Breast epithelium (tissue), 3 donors: ENCODE data around the gene KLKB1.

Experiments
- POLR2A ChIP-seq: fragments of 450-650 bp; IDR thresholded peaks from one replicate; pipeline ENCODE4 v1.6.1; 2016; ENCODE audit warnings: antibody characterized with exemption, mild to moderate bottlenecking, moderate library complexity
- POLR2AphosphoS5 ChIP-seq, 3 donors: sonication (generic); formaldehyde crosslinking; IDR thresholded peaks; one replicate each; pipeline ENCODE4 v1.6.1; 2017; ENCODE audit warnings: antibody characterized with exemption in 3 of 3
- TF ChIP-seq, protein P1 (sequence below), 3 donors: fragments of 450-650 bp; IDR thresholded peaks; one replicate each; pipeline ENCODE4 v1.5.1; 2016 to 2017; ENCODE audit warnings: antibody characterized with exemption in 3 of 3, mild to moderate bottlenecking in 3 of 3, moderate library complexity in 3 of 3

- TF ChIP-seq, protein P1, sequence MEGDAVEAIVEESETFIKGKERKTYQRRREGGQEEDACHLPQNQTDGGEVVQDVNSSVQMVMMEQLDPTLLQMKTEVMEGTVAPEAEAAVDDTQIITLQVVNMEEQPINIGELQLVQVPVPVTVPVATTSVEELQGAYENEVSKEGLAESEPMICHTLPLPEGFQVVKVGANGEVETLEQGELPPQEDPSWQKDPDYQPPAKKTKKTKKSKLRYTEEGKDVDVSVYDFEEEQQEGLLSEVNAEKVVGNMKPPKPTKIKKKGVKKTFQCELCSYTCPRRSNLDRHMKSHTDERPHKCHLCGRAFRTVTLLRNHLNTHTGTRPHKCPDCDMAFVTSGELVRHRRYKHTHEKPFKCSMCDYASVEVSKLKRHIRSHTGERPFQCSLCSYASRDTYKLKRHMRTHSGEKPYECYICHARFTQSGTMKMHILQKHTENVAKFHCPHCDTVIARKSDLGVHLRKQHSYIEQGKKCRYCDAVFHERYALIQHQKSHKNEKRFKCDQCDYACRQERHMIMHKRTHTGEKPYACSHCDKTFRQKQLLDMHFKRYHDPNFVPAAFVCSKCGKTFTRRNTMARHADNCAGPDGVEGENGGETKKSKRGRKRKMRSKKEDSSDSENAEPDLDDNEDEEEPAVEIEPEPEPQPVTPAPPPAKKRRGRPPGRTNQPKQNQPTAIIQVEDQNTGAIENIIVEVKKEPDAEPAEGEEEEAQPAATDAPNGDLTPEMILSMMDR (IDR thresholded peaks at IDR 0.05), result no peak
- TF ChIP-seq POLR2A (no peak), POLR2AphosphoS5 (IDR thresholded peaks at IDR 0.05) (no peak)
Measured at GRCh38 chr4:186299291-186299690, 72.0 kb downstream of the KLKB1 start.
